ENCODE results near the gene SNU13.

The SNU13 gene

GRCh38 chr22:41722496-41722895, 33.8 kb upstream of the SNU13 start:
- no peak overlapping the region for H3K9ac ChIP-seq
- H3K4me1 ChIP-seq, result no peaks in the 10 kb centered on the region
- H3K4me3 ChIP-seq (ENCODE audit: low read depth, low read length), result no peak overlapping the region
- H3K27ac ChIP-seq, result no peak overlapping the region
- no peaks in the 10 kb centered on the region for H3K27me3 ChIP-seq (ENCODE audit: control insufficient read depth, insufficient read depth, low read length)
- no peaks in the 10 kb centered on the region for H3K79me2 ChIP-seq
- H3K4me2 ChIP-seq (ENCODE audit: low read length), result no peak overlapping the region
- H3K9me3 ChIP-seq (ENCODE audit: control insufficient read depth, low read length), result no peaks in the 10 kb centered on the region
- no peak for TF ChIP-seq CTCF (IDR thresholded peaks at IDR 0.05)
- no peak overlapping the region for H2AFZ ChIP-seq
- no peaks in the 10 kb centered on the region for H3K36me3 ChIP-seq (ENCODE audit: control insufficient read depth, insufficient read depth, low read length)

- Histone ChIP-seq H3K4me2 (ENCODE audit: low read length) (no peak overlapping the region), H3K4me3 (ENCODE audit: low read depth, low read length) (no peak overlapping the region), H3K79me2 (no peaks in the 10 kb centered on the region), H3K9ac (no peak overlapping the region), H3K36me3 (ENCODE audit: control insufficient read depth, insufficient read depth, low read length) (no peaks in the 10 kb centered on the region), H3K27me3 (ENCODE audit: control insufficient read depth, insufficient read depth, low read length) (no peaks in the 10 kb centered on the region), H3K27ac (no peak overlapping the region), H3K4me1 (no peaks in the 10 kb centered on the region), H3K9me3 (ENCODE audit: control insufficient read depth, low read length) (no peaks in the 10 kb centered on the region), H2AFZ (no peak overlapping the region)
- no peak for TF ChIP-seq CTCF (IDR thresholded peaks at IDR 0.05)
Observed at GRCh38 chr22:41713004-41713403, 24.3 kb upstream of the SNU13 start.

- no peak overlapping the region for H3K27ac ChIP-seq
- no peak overlapping the region for H3K4me3 ChIP-seq (ENCODE audit: low read depth, low read length)
- H3K9me3 ChIP-seq (ENCODE audit: control insufficient read depth, low read length), result no peaks in the 10 kb centered on the region
- no peaks in the 10 kb centered on the region for H3K36me3 ChIP-seq (ENCODE audit: control insufficient read depth, insufficient read depth, low read length)
- no peak overlapping the region for H2AFZ ChIP-seq
- H3K27me3 ChIP-seq (ENCODE audit: control insufficient read depth, insufficient read depth, low read length), result no peaks in the 10 kb centered on the region
- no peaks in the 10 kb centered on the region for H3K4me1 ChIP-seq
- no peak overlapping the region for H3K9ac ChIP-seq
- no peak for TF ChIP-seq CTCF (IDR thresholded peaks at IDR 0.05)
- H3K4me2 ChIP-seq (ENCODE audit: low read length), result no peak overlapping the region
- H3K79me2 ChIP-seq, result no peaks in the 10 kb centered on the region
Observed at GRCh38 chr22:41709341-41709740, 20.7 kb upstream of the SNU13 start.

GRCh38 chr22:41702763-41703162, 14.1 kb upstream of the SNU13 start:
- Histone ChIP-seq H3K9me3 (ENCODE audit: control insufficient read depth, low read length) (no peaks in the 10 kb centered on the region), H3K27me3 (ENCODE audit: control insufficient read depth, insufficient read depth, low read length) (no peaks in the 10 kb centered on the region), H3K79me2 (no peaks in the 10 kb centered on the region), H3K27ac (no peak overlapping the region), H3K9ac (no peak overlapping the region), H3K4me1 (no peaks in the 10 kb centered on the region), H3K36me3 (ENCODE audit: control insufficient read depth, insufficient read depth, low read length) (no peaks in the 10 kb centered on the region), H3K4me2 (ENCODE audit: low read length) (no peak overlapping the region), H3K4me3 (ENCODE audit: low read depth, low read length) (no peak overlapping the region), H2AFZ (no peak overlapping the region)
- TF ChIP-seq CTCF (IDR thresholded peaks at IDR 0.05), result no peak

- no peak overlapping the region for H3K27ac ChIP-seq
- no peaks in the 10 kb centered on the region for H3K27me3 ChIP-seq (ENCODE audit: control insufficient read depth, insufficient read depth, low read length)
- no peak overlapping the region for H3K4me2 ChIP-seq (ENCODE audit: low read length)
- H3K9me3 ChIP-seq (ENCODE audit: control insufficient read depth, low read length), result no peaks in the 10 kb centered on the region
- H2AFZ ChIP-seq, result no peak overlapping the region
- H3K9ac ChIP-seq, result no peak overlapping the region
- no peak for TF ChIP-seq CTCF (IDR thresholded peaks at IDR 0.05)
- H3K36me3 ChIP-seq (ENCODE audit: control insufficient read depth, insufficient read depth, low read length), result no peaks in the 10 kb centered on the region
- no peak overlapping the region for H3K4me3 ChIP-seq (ENCODE audit: low read depth, low read length)
- no peaks in the 10 kb centered on the region for H3K4me1 ChIP-seq
- no peaks in the 10 kb centered on the region for H3K79me2 ChIP-seq
Observed at GRCh38 chr22:41700108-41700364, 11.4 kb upstream of the SNU13 start.
